ENCODE measurements around the gene KLK1. TPM values are rescaled to one million over a fixed set of nuclear protein-coding genes. Genes with fewer than 3 reads are reported as not detected.

The KLK1 gene
- total and polyA plus RNA-seq, 2 of the 13 experiments (the other 11 are each of a cell fraction or from before 2014, with no cell fraction given): not detected

DNA sequence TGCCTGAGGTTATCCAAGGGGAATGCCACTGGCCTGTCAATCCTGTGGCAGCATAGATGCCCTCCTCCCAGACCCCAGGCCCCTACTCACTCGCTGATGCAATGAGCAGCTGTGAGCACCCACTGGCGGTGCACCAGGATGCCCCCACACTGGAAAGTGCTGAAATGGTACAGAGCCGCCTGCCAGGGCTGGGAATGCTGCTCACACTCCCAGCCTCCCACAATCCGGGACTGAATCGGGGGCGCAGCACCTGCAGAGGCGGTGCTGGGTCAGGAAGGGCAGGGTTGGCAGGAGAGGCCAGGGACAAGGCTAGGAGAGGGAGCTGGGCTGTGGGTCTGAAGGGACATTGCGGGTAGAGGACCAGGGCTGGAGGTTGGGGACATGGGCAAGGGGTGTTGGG is 2.0 kb downstream of the KLK1 start (continued):
- no peak for TF ChIP-seq NFE2 (CRISPR knock-in tag; IDR thresholded peaks at IDR 0.05)
- TF ChIP-seq SIN3A (IDR thresholded peaks at IDR 0.05; ENCODE audit: borderline replicate concordance, low read depth, low read length): no peak

DNA sequence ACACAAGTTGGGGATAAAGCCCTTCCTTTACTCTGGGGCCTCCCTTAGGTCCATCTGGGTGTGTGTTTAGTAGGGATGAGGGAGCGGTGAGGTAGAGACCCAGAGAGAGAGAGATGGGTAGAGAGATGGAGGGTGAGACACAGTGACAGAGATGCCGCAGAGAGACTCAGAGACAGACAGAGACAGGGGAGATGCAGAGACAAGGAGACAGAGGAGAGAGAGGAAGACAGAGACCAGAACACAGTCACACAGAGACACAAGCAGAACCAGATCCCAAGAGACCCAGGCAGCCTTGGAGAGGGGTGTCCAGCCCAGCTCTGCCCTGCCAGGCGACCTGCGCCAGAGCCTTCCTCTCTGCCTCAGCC is 2.4 kb downstream of the KLK1 start:
- no peak for DNase-seq (ENCODE audit: low spot score)
- no peak overlapping the region for H3K4me2 ChIP-seq (ENCODE audit: low read depth, low read length)
- no peak for FAIRE-seq
- no peak for ATAC-seq
- CTCF ChIA-PET (ENCODE audit: low intra/inter-chr PET ratio, low total read pairs): no interaction called here
- POLR2A ChIA-PET: no interaction called here
- no peaks in the 10 kb centered on the region for H3K79me2 ChIP-seq (ENCODE audit: insufficient read depth, low read length)
- no peak for TF ChIP-seq ELK4 (CRISPR knock-in tag; IDR thresholded peaks at IDR 0.05; ENCODE audit: borderline replicate concordance)
- no peak for TF ChIP-seq TRIM22 (IDR thresholded peaks at IDR 0.05)
- no peak for TF ChIP-seq ZNF569 (CRISPR knock-in tag; IDR thresholded peaks at IDR 0.05; ENCODE audit: borderline replicate concordance)
- no peak for TF ChIP-seq MBD4 (IDR thresholded peaks at IDR 0.05; ENCODE audit: borderline replicate concordance, low read length)
- H3K27me3 ChIP-seq (ENCODE audit: control insufficient read depth in 1 of 2, insufficient read depth in 2 of 2, low read length in 2 of 2): peaks cover 7 to 49% of the 10 kb centered on the region in 2 experiments
- intact Hi-C loops (cut with micrococcal nuclease; ENCODE audit: unreplicated experiment) (no loop called here), in situ Hi-C loops (cut with HindIII; ENCODE audit: extremely low pct_ligation_motif_present, low pct_unique_long_range_greater_than_20kb) (no loop called here)
- 11% methylated on average over 2 of the region's 4 CpGs for WGBS (ENCODE audit: low lambda C conversion rate)
- no peaks in the 10 kb centered on the region for H3K4me1 ChIP-seq (ENCODE audit: insufficient read depth, low read length)
- BruUV-seq (replicated peaks): no TSS peak
- no peak overlapping the region for H3K27ac ChIP-seq (ENCODE audit: extremely low read length, insufficient read depth, low read length)
- no peak overlapping the region for H2AFZ ChIP-seq (ENCODE audit: low read length)
- no peaks in the 10 kb centered on the region for H3K36me3 ChIP-seq (replicated peaks in 1 of 2; ENCODE audit: control insufficient read depth in 1 of 2, insufficient read depth in 2 of 2, low read length in 2 of 2)
- no peak overlapping the region for H3K4me3 ChIP-seq (replicated peaks in 1 of 3; ENCODE audit: insufficient read depth in 1 of 3, low read depth in 2 of 3, low read length in 3 of 3)
- H3K9ac ChIP-seq (ENCODE audit: insufficient read depth, low read depth, low read length): no peak overlapping the region
- H3K9me3 ChIP-seq (ENCODE audit: low read length): no peaks in the 10 kb centered on the region
- H4K20me1 ChIP-seq (ENCODE audit: insufficient read depth, low read length): no peaks in the 10 kb centered on the region

Measured in HepG2 (cell line).